GM12865 (cell line): ENCODE measurements around the gene KCNQ2.

ENCODE experiments used
- DNase-seq: peaks from one replicate; pipeline ENCODE4 v3.0.0; 2010; ENCODE audit warnings: low read depth
- H3K4me3 ChIP-seq: 2 replicates; pipeline ENCODE4 v1.5.1; 2011; ENCODE audit warnings: mild to moderate bottlenecking, low read depth, low read length, control low read depth
- CTCF ChIP-seq: IDR thresholded peaks from 2 replicates; pipeline ENCODE4 v1.5.1; 2011; ENCODE audit warnings: low read length, control low read depth, low read depth, inconsistent platforms; ENCODE audit not compliant: insufficient read depth; ENCODE audit errors: missing control alignments

Gene KCNQ2

DNA sequence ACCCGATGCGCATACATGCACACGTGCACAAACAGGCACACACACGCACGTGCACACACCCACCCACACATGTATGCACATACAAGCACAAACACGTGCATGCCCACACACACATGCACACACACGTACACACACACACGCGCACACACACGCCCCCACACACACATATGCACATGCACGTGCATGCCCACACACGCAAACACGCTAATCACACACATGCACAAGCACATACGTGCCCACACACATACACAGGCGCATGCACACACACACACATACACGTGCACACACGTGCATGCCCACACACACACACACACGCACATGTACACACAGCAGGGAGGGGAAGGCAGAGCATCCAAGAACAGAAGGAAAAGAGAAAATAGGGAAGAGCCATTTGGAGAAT lies 84.5 kb downstream of the KCNQ2 start:
- H3K4me3 ChIP-seq = no peak overlapping the region
- TF ChIP-seq CTCF = no peak
- DNase-seq = no peak

GRCh38 chr20:63387393-63387792 lies 85.1 kb downstream of the KCNQ2 start:
- TF ChIP-seq CTCF = no peak
- no peak for DNase-seq
- H3K4me3 ChIP-seq = no peak overlapping the region

DNA sequence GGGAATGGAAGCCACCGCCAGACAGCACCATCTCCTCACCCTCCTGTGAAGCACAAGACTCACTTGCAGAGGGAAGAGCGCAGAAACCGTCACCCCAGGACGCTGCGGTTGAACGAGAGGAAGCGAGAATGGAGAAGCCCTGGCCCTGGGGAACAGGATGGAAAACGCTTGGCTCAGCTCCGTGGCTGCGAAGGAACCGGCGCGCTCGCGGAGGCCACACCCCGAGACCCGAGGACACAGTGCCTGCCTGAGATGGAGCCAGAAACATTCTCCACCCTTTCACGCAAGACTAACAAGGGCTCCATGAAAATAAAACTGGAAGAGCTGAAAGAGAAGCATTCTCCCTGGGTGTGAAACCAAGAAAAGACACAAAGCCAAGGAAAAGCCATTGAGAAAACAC lies 86.0 kb downstream of the KCNQ2 start:
- no peak overlapping the region for H3K4me3 ChIP-seq
- no peak for TF ChIP-seq CTCF
- DNase-seq = no peak

DNA sequence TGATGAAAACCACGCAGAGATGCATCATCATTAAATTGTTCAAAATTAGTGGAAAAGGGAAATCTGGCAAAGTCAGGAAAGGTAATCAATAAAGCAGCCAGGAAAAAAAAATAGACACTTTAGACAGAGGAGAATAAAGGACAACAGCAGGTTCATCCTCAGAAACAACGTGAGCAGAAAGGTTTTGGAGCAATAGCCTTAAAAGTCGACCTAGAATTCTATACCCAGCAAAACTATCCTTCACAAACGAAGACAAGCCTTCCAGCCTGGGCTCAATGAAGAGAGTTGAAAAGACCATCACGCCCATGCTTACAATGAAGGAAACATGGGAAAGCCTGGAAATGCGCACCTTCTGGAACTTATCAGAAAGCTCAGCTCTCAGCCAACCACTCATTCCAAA lies 86.6 kb downstream of the KCNQ2 start:
- TF ChIP-seq CTCF = no peak
- no peak overlapping the region for H3K4me3 ChIP-seq
- DNase-seq = no peak

- DNase-seq = no peak
- TF ChIP-seq CTCF = no peak
- no peak overlapping the region for H3K4me3 ChIP-seq
These were observed 88.1 kb downstream of the KCNQ2 start for GRCh38 chr20:63384336-63384735.

GRCh38 chr20:63383556-63383955 lies 88.9 kb downstream of the KCNQ2 start:
- no peak for DNase-seq

More at GRCh38 chr20:63383556-63383955, 88.9 kb downstream of the KCNQ2 start:
- no peak for TF ChIP-seq CTCF
- H3K4me3 ChIP-seq = no peak overlapping the region
